HCT116 (cell line): ENCODE data around the gene HNRNPK. TPM values are rescaled to one million over a fixed set of nuclear protein-coding genes. Genes with fewer than 3 reads are reported as not detected.

Source experiments
- ATAC-seq: fragments of 200-7000 bp; cut with Tn5 transposase; 2 replicates; pipeline ENCODE4 v1.9.1; 2020; ENCODE audit warnings: mild to moderate bottlenecking, moderate library complexity
- BruUV-seq: library from RNA; stranded (reverse); fragments of 400-500 nt; replicated peaks from 2 replicates; lab custom pipeline; 2021; lab: Mats Ljungman, UMichigan
- CTCF ChIA-PET: fragments of 300-600 bp; sonication (Branson Sonifier 250); formaldehyde crosslinking; loops from one replicate; lab custom pipeline; 2021; ENCODE audit warnings: antibody characterized with exemption; lab: Charles Lee
- POLR2A ChIA-PET: fragments of 300-600, 350-600 bp; sonication (Branson Sonifier 250); formaldehyde crosslinking; loops from one replicate; lab custom pipeline; 2021; ENCODE audit warnings: antibody characterized with exemption; lab: Charles Lee
- RAD21 ChIA-PET, 2 experiments: fragments of 300-600 bp; sonication (Branson Sonifier 250); formaldehyde crosslinking; loops; one replicate each; lab custom pipeline; 2023; ENCODE audit warnings: low total read pairs in 2 of 2; ENCODE audit not compliant: uncharacterized antibody in 2 of 2, unreplicated experiment in 2 of 2, low non-redundant PET in 1 of 2; lab: Charles Lee
- DNase-seq: peaks from one replicate; pipeline ENCODE4 v3.0.0-alpha.2; 2010; ENCODE audit warnings: low read depth, low spot score
- H2AFZ ChIP-seq: fragments of 200-600 bp; shearing (Covaris generic), sonication (generic); 2 replicates; pipeline ENCODE4 v1.6.1; 2017; ENCODE audit warnings: low read depth, mixed run types, mixed read lengths, antibody characterized with exemption, low read length; ENCODE audit not compliant: poor library complexity, severe bottlenecking
- H3K27ac ChIP-seq: 2 replicates; pipeline ENCODE4 v1.5.1; 2012; ENCODE audit warnings: low read depth, low read length
- H3K27me3 ChIP-seq: fragments of 200-600 bp; sonication (generic); 2 replicates; pipeline ENCODE4 v1.6.1; 2016; ENCODE audit warnings: mixed run types, low read length, mixed read lengths; ENCODE audit not compliant: insufficient read depth
- H3K36me3 ChIP-seq, 2 experiments: fragments of 200-500 bp in 1 of 2; fragments of 200-600 bp in 1 of 2; sonication (Bioruptor generic) in 1 of 2; sonication (generic) in 1 of 2; 2 replicates each; pipeline versions ENCODE4 v1.5.1 to v1.6.1; 2014 to 2016; ENCODE audit warnings: low read length in 2 of 2, inconsistent platforms in 1 of 2, mixed read lengths in 1 of 2, mixed run types in 1 of 2; ENCODE audit not compliant: insufficient read depth in 2 of 2, control insufficient read depth in 1 of 2
- H3K4me1 ChIP-seq, 2 experiments: fragments of 200-600 bp in 1 of 2; sonication (generic) in 1 of 2; 2 replicates each; pipeline versions ENCODE4 v1.5.1 to v1.6.1; 2012 to 2017; ENCODE audit warnings: low read length in 2 of 2, inconsistent platforms in 1 of 2, mild to moderate bottlenecking in 1 of 2, mixed read lengths in 1 of 2, mixed run types in 1 of 2, moderate library complexity in 1 of 2; ENCODE audit not compliant: insufficient read depth in 2 of 2, control insufficient read depth in 1 of 2
- H3K4me2 ChIP-seq: fragments of 200-600 bp; sonication (generic); 2 replicates; pipeline ENCODE4 v1.6.1; 2017; ENCODE audit warnings: mixed run types, low read length, mixed read lengths
- H3K4me3 ChIP-seq, 2 experiments: fragments of 200-600 bp in 1 of 2; sonication (generic) in 1 of 2; replicated peaks in 1 of 2; 2 replicates each; pipeline ENCODE4 v1.5.1; 2011 to 2016; ENCODE audit warnings: low read length in 2 of 2, control low read depth in 1 of 2, low read depth in 1 of 2, mild to moderate bottlenecking in 1 of 2, mixed read lengths in 1 of 2, mixed run types in 1 of 2
- H3K79me2 ChIP-seq: fragments of 200-600 bp; sonication (generic); 2 replicates; pipeline ENCODE4 v1.6.1; 2017; ENCODE audit warnings: mild to moderate bottlenecking, mixed run types, low read length, moderate library complexity, mixed read lengths; ENCODE audit not compliant: insufficient read depth
- H3K9ac ChIP-seq: fragments of 200-600 bp; sonication (generic); 2 replicates; pipeline ENCODE4 v1.6.1; 2016; ENCODE audit warnings: low read length, mixed read lengths
- H3K9me2 ChIP-seq: fragments of 200-600 bp; sonication (generic), shearing (Covaris generic); 2 replicates; pipeline ENCODE4 v1.6.1; 2017; ENCODE audit warnings: mixed run types, mild to moderate bottlenecking, moderate library complexity; ENCODE audit not compliant: insufficient read depth
- H3K9me3 ChIP-seq, 2 experiments: fragments of 200-500 bp in 1 of 2; fragments of 200-600 bp in 1 of 2; sonication (Bioruptor generic) in 1 of 2; sonication (generic) in 1 of 2; 2 replicates each; pipeline ENCODE4 v1.6.1; 2014 to 2017; ENCODE audit warnings: low read length in 2 of 2, mixed read lengths in 2 of 2, inconsistent platforms in 1 of 2, low read depth in 1 of 2, mild to moderate bottlenecking in 1 of 2, mixed run types in 1 of 2, moderate library complexity in 1 of 2; ENCODE audit not compliant: control insufficient read depth in 1 of 2, insufficient read depth in 1 of 2
- H4K20me1 ChIP-seq: fragments of 200-600 bp; sonication (generic), shearing (Covaris generic); 2 replicates; pipeline ENCODE4 v1.6.1; 2017; ENCODE audit warnings: mixed run types, mild to moderate bottlenecking, moderate library complexity; ENCODE audit not compliant: insufficient read depth
- CEBPB ChIP-seq: IDR thresholded peaks from 2 replicates; pipeline ENCODE4 v1.6.1; 2012; ENCODE audit warnings: low read depth
- EGR1 ChIP-seq: IDR thresholded peaks from 2 replicates; pipeline ENCODE4 v1.6.1; 2012; ENCODE audit warnings: low read depth
- FOSL1 ChIP-seq: IDR thresholded peaks from 2 replicates; pipeline ENCODE4 v1.6.1; 2012; ENCODE audit warnings: low read depth
- JUND ChIP-seq: IDR thresholded peaks from 2 replicates; pipeline ENCODE4 v1.6.1; 2012
- POLR2AphosphoS5 ChIP-seq: IDR thresholded peaks from 2 replicates; pipeline ENCODE4 v1.6.1; 2011; ENCODE audit warnings: mild to moderate bottlenecking, low read depth, low read length, moderate library complexity
- SIN3A ChIP-seq: IDR thresholded peaks from 2 replicates; pipeline ENCODE4 v1.6.1; 2012; ENCODE audit warnings: low read depth
- SP1 ChIP-seq: IDR thresholded peaks from 2 replicates; pipeline ENCODE4 v1.6.1; 2012; ENCODE audit warnings: low read depth
- SRF ChIP-seq: IDR thresholded peaks from 2 replicates; pipeline ENCODE4 v1.6.1; 2012; ENCODE audit warnings: low read depth
- YY1 ChIP-seq: IDR thresholded peaks from 2 replicates; pipeline ENCODE4 v1.6.1; 2011; ENCODE audit warnings: low read length, low read depth, moderate library complexity, mild to moderate bottlenecking; ENCODE audit not compliant: insufficient replicate concordance; ENCODE audit errors: extremely low read depth
- ZFX ChIP-seq: fragments of 450-650 bp; IDR thresholded peaks from 2 replicates; pipeline ENCODE4 v1.6.1; 2017
- ZNF274 ChIP-seq: fragments of 200-500 bp; sonication (Bioruptor generic); IDR thresholded peaks from 2 replicates; pipeline ENCODE4 v1.6.1; 2014; ENCODE audit warnings: mild to moderate bottlenecking, low read depth, low read length, inconsistent platforms
- intact Hi-C: fragments of 100-400 bp; cut with micrococcal nuclease; formaldehyde crosslinking; loops from 2 replicates; pipeline ENCODE4 v1.10.0; 2022
- total RNA-seq: library from RNA; stranded (reverse); gene quantifications from one replicate; pipeline ENCODE4 v1.2.1, GENCODE V29; 2021; ENCODE audit not compliant: unreplicated experiment
- TF ChIP-seq, protein P1 (sequence below): IDR thresholded peaks from 2 replicates; pipeline ENCODE4 v1.6.1; 2011; ENCODE audit warnings: mild to moderate bottlenecking, low read length, moderate library complexity; ENCODE audit not compliant: insufficient replicate concordance; ENCODE audit errors: extremely low read depth

The HNRNPK gene
- total RNA-seq, 1 experiment from 2014 or later, result 624 TPM

DNA sequence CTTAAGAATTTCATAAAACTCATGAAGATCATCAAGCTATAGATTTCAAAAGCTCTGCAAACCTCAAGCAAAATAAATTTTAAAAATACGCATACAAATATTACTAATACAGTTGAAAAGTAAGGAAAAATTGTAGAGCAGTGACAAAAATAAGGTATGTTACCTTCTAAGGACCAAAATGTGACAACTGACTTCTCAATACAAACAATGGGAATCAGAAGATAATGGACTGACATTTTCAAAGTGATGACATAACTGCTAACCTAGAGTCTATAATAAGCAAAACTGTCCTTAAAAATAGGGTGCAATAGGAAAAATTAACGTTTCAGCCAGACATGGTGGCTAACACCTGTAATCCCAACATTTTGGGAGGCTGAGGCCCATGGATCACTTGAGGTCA, 27.6 kb upstream of the HNRNPK start (continued):
- TF ChIP-seq FOSL1 (no peak), EGR1 (no peak), ZNF274 (no peak)

DNA sequence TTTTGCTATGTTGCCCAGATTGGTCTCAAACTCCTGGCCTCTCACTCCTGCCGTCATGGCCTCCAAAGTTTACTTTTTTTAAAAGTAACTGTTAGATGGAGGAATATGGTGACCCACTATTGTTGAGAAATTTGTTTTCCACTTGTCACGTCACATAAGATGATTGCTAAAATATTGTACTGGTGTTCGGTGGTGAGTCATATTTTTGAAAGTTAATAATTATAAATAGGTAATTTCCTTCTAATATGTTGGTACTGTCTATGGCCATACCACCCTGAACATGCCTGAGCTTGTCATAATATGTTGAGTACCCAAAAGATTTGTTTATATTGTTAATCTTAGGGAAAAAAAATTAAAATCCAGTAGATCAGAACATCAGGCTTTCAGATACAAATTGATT, 23.2 kb upstream of the HNRNPK start:
- H3K36me3 ChIP-seq, result peaks cover 5 to 15% of the 10 kb centered on the region in 2 experiments; a peak in 2 of 4 replicates
- no peaks in the 10 kb centered on the region for H3K9me3 ChIP-seq
- CTCF ChIA-PET, result no interaction called here
- POLR2A ChIA-PET, result no interaction called here
- no peak for ATAC-seq
- H2AFZ ChIP-seq, result no peak overlapping the region
- RAD21 ChIA-PET, result no interaction called here
- H3K79me2 ChIP-seq, result peaks cover 5% of the 10 kb centered on the region
- TF ChIP-seq SRF (no peak), EGR1 (no peak), YY1 (no peak), SP1 (no peak), ZFX (no peak), SIN3A (no peak), POLR2AphosphoS5 (no peak), JUND (no peak), CEBPB (no peak)
- TF ChIP-seq, protein P1, sequence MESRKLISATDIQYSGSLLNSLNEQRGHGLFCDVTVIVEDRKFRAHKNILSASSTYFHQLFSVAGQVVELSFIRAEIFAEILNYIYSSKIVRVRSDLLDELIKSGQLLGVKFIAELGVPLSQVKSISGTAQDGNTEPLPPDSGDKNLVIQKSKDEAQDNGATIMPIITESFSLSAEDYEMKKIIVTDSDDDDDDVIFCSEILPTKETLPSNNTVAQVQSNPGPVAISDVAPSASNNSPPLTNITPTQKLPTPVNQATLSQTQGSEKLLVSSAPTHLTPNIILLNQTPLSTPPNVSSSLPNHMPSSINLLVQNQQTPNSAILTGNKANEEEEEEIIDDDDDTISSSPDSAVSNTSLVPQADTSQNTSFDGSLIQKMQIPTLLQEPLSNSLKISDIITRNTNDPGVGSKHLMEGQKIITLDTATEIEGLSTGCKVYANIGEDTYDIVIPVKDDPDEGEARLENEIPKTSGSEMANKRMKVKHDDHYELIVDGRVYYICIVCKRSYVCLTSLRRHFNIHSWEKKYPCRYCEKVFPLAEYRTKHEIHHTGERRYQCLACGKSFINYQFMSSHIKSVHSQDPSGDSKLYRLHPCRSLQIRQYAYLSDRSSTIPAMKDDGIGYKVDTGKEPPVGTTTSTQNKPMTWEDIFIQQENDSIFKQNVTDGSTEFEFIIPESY, result no peak
- no peak overlapping the region for H3K9ac ChIP-seq
- H3K9me2 ChIP-seq, result no peaks in the 10 kb centered on the region
- no peaks in the 10 kb centered on the region for H4K20me1 ChIP-seq
- H3K4me2 ChIP-seq, result no peak overlapping the region
- H3K4me3 ChIP-seq, result no peak overlapping the region
- H3K27me3 ChIP-seq, result no peaks in the 10 kb centered on the region
- H3K4me1 ChIP-seq, result no peaks in the 10 kb centered on the region
- intact Hi-C loops, result no loop called here
- BruUV-seq, result no TSS peak
- H3K27ac ChIP-seq, result no peak overlapping the region
- no peak for DNase-seq
